Coronary artery (tissue), 2 donors: ENCODE data around the gene RNF31.

ENCODE experiments used
- DNase-seq: peaks from one replicate; pipeline ENCODE4 v3.0.0-alpha.2; 2017; ENCODE audit warnings: low spot score
- H3K27ac ChIP-seq, 2 donors: fragments of 200-600 bp; sonication (generic); one replicate each; pipeline ENCODE4 v1.5.1; 2016 to 2019
- H3K4me3 ChIP-seq: fragments of 200-600 bp; sonication (generic); 2 replicates; pipeline ENCODE4 v1.5.1; 2016; ENCODE audit warnings: mild to moderate bottlenecking, moderate library complexity
- CTCF ChIP-seq: fragments of 200-600 bp; sonication (generic); IDR thresholded peaks from one replicate; pipeline ENCODE4 v1.5.1; 2019; ENCODE audit warnings: antibody characterized with exemption

RNF31 gene

GRCh38 chr14:24133735-24134134 is 13.6 kb upstream of the RNF31 start:
- no peak for DNase-seq
- H3K27ac ChIP-seq: no peak overlapping the region
- TF ChIP-seq CTCF: no peak
- no peak overlapping the region for H3K4me3 ChIP-seq

- no peak for DNase-seq
- H3K27ac ChIP-seq: peak overlapping the region; percentile 90 to 91
- H3K4me3 ChIP-seq: peak overlapping the region; percentile 83
- TF ChIP-seq CTCF: no peak
Measured at GRCh38 chr14:24135584-24135833, 11.8 kb upstream of the RNF31 start.

- H3K4me3 ChIP-seq: peak within 1 kb of the TSS; percentile 83
- H3K27ac ChIP-seq: peak within 1 kb of the TSS; percentile 90 to 91
- DNase-seq: peak; percentile 94
- no peak for TF ChIP-seq CTCF
Measured at GRCh38 chr14:24135834-24136683, 11.2 kb upstream of the RNF31 start, which contains the start of gene PSME1. Gene PSME1, plus strand, starts transcription at chr14:24136194. Its CDS starts 69 bp downstream, at chr14:24136263.

- Histone ChIP-seq H3K4me3 (peak overlapping the region; percentile 83), H3K27ac (peak overlapping the region; percentile 90 to 91)
- no peak for DNase-seq
- TF ChIP-seq CTCF: no peak
Measured at GRCh38 chr14:24136684-24137528, 10.4 kb upstream of the RNF31 start.

GRCh38 chr14:24137529-24138395 is 9.5 kb upstream of the RNF31 start:
- TF ChIP-seq CTCF: no peak
- H3K27ac ChIP-seq: no peak overlapping the region
- DNase-seq: no peak
- no peak overlapping the region for H3K4me3 ChIP-seq

- Histone ChIP-seq H3K27ac (peak overlapping the region in 1 of 2 donors; percentile 17), H3K4me3 (no peak overlapping the region)
- DNase-seq: no peak
- no peak for TF ChIP-seq CTCF
Measured at GRCh38 chr14:24138396-24139271, 8.7 kb upstream of the RNF31 start.
